ENCODE data around the gene SOX8.

Gene SOX8

DNA sequence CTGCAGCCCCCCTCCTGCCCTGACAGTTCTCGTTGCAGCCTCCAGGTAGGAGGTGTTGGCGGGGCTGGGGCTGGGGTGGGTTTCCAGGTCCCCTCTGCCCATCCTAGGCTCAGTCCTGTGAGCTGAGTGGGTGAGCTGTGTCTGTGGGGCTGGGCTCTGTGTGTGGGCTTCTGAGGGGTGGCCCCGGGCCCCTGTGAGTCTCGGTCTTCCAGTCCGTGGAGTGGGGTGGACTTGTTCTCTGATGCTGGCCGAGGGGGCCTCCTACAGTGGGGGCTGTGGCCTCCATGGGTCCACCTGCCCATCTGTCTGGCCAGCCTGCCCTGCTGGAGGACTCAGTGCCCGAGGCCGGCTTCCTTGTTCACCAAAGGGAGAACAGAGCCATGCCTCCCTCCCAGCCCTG lies 32.7 kb downstream of the SOX8 start:
- POLR2A ChIA-PET, result no interaction called here
- CTCF ChIA-PET, result no interaction called here
- TF ChIP-seq, protein P1, sequence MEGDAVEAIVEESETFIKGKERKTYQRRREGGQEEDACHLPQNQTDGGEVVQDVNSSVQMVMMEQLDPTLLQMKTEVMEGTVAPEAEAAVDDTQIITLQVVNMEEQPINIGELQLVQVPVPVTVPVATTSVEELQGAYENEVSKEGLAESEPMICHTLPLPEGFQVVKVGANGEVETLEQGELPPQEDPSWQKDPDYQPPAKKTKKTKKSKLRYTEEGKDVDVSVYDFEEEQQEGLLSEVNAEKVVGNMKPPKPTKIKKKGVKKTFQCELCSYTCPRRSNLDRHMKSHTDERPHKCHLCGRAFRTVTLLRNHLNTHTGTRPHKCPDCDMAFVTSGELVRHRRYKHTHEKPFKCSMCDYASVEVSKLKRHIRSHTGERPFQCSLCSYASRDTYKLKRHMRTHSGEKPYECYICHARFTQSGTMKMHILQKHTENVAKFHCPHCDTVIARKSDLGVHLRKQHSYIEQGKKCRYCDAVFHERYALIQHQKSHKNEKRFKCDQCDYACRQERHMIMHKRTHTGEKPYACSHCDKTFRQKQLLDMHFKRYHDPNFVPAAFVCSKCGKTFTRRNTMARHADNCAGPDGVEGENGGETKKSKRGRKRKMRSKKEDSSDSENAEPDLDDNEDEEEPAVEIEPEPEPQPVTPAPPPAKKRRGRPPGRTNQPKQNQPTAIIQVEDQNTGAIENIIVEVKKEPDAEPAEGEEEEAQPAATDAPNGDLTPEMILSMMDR (IDR thresholded peaks at IDR 0.05; ENCODE audit: control extremely low read depth, extremely low read depth, low read depth, missing control alignments), result no peak
- no peak for DNase-seq (ENCODE audit: extremely low spot score)

DNA sequence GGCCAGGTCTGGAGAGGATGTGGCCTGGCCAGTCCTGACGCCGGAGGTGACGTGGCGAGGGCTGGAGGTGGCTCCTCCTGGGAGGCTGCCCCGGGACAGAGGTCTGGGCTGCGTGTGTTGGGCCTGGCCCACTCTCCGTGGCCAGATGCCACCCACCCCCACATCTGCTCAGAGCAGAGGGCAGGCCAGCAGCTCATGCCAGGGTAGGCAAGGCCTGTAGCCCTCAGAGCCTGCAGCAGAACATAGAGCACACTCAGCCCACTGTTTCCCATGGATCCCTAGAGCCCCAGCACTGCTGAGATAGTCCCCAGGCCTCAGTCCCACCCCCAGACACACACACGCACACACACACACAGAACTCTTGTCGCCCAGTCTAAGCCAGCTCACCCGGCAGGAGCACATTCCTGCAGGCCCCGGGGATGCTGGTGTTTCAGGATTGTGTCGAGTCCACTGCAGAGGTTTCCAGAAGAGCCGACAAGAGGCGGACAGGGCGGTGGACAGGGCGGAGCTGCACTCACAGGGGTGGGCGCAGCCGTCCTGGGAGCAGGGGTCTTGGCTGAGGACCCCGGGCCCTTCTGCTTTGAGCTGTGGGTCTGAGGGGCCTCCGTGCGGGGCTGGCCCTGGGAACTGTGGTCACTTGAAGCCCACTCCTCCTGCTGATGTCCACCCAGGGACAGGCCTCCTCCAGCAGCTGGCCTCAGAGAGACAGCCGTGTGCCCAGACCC lies 33.4 kb downstream of the SOX8 start:
- ChIA-PET POLR2A (no interaction called here), CTCF (no interaction called here)
- TF ChIP-seq, protein P1 (IDR thresholded peaks at IDR 0.05; ENCODE audit: control extremely low read depth, extremely low read depth, low read depth, missing control alignments), result no peak
- DNase-seq (ENCODE audit: extremely low spot score), result no peak

GRCh38 chr16:1018447-1019198 lies 37.1 kb downstream of the SOX8 start:
- ChIA-PET POLR2A (no interaction called here), CTCF (no interaction called here)
- TF ChIP-seq, protein P1 (IDR thresholded peaks at IDR 0.05; ENCODE audit: control extremely low read depth, extremely low read depth, low read depth, missing control alignments), result no peak
- no peak for DNase-seq (ENCODE audit: extremely low spot score)

DNA sequence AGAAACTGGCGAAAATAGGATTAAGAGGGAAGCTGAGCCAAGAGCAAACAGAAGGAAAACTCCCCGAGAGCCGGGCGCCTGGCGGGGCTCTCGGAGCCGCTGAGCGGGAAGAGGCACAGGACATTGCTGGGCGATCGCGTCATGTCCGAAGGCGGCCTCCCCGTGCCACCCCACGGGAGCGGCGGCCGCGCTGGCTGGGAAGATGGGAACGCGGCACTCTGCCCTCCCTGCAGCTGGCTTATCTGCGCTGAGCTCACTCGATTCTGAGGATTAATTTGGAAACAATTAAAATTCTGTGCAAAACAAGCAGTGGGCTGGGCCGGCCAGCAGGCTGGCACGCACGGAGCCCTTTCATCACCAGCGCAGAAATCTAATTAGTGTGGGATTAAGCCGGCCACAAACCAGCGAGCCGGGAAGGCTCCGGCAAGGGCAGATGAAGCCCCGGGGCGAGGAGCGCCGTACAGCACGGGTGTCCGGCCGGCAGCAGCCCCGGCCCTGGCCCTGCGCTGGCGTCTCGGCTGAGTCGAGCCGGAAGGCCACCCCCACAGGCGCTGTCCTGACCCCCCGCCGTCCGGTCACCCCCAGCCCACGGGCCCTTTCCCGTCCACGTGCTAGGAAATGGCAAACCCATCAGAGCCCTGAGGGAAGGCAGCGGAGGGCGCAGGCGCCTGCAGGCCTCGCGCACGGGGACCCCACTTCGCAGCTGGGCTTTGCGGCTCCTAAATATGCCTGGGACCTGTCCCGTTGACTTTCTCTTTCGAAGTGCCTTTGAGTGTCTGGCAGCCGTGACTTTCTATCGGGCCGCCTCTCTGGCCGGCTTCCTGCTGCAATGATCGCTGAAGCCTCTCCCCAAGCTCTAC lies 37.9 kb downstream of the SOX8 start:
- TF ChIP-seq, protein P1 (IDR thresholded peaks at IDR 0.05; ENCODE audit: control extremely low read depth, extremely low read depth, low read depth, missing control alignments), result no peak
- no peak for DNase-seq (ENCODE audit: extremely low spot score)
- ChIA-PET POLR2A (no interaction called here), CTCF (no interaction called here)

- DNase-seq (ENCODE audit: extremely low spot score), result no peak
- POLR2A ChIA-PET, result no interaction called here
- TF ChIP-seq, protein P1 (IDR thresholded peaks at IDR 0.05; ENCODE audit: control extremely low read depth, extremely low read depth, low read depth, missing control alignments), result no peak
- CTCF ChIA-PET, result no interaction called here
These were observed 38.5 kb downstream of the SOX8 start for GRCh38 chr16:1020091-1020399.

DNA sequence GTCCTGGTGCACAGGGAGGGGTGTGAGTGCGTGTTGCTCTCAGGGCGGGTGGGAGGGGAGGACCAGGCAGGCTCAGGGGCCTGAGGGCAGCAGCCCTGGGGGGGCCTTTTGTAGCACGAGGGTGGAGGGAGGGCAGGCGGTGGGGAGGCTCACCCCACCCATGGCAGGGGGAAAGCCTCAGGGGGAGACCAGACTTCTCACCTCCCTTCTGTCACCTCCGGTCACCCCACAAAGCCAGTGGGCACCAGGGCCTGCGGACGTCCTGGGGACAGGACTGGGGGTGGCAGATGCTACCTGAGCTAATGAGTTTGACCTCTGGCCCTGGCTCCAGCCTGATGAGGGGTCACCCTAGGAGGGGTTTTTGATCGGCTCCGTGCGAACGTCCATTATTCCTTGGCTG lies 39.0 kb downstream of the SOX8 start:
- DNase-seq (ENCODE audit: extremely low spot score), result no peak
- TF ChIP-seq, protein P1 (IDR thresholded peaks at IDR 0.05; ENCODE audit: control extremely low read depth, extremely low read depth, low read depth, missing control alignments), result no peak
- ChIA-PET CTCF (no interaction called here), POLR2A (interaction anchor here (0.6 kb wide), 1 partner anchor 11 kb away, joined by 7 read pairs; no protein-coding TSS in a partner anchor)

Data from GM10248 (cell line).